HG03520 (cell line): Measurements from ENCODE around the gene TULP1.

Experiments used
- ATAC-seq: cut with Tn5 transposase; IDR thresholded peaks from one replicate; pipeline ENCODE4 v1.9.1; 2021; ENCODE audit warnings: mild to moderate bottlenecking, moderate library complexity; ENCODE audit not compliant: unreplicated experiment

Gene TULP1

DNA sequence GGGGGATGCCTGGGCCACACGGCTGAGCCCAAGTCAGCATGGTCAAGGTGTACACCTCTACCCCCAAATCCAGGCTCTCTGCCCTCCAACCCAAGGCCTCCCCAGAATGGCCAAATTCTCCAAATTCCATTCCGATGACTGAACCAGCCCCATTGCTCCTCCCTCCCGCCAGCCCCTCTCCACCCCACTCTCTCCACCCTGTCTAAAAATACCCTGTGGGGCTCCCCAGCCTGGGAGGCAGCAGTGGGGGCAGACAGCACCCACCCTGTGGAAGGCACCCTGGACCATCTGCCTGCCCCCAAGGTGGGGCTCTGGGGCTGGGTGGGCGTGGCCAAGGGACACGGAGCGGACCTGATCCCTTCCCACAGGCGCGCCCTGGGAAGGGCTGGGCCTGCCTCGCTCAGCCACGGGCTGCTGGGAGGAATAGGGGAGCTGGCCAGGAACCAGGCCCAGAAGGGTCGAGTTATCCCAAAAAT, 27.3 kb downstream of the TULP1 start:
- no peak for ATAC-seq

DNA sequence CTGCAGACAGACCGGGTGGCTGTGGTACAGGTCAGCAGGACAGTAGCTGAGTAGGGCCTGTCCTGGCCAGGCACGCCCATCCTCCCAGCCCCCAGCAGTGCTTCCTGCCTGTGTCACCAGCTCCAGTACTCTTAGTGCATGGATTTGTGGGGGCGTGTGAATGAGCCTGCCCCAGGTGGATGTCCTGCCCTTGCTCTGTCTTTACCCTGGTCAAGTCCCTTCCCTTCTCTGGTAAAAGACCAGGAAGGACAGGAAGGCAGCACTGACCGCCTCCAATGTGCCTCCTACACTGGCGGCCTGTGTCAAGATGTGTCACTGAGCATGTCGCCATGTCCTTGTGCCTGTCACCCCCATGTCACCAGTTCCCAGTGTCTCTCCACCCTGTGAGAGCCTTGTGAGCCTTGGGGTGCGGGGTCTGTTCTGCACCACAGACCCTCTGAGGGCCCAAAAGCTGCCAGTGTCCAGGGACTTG, 27.7 kb downstream of the TULP1 start:
- ATAC-seq: no peak

DNA sequence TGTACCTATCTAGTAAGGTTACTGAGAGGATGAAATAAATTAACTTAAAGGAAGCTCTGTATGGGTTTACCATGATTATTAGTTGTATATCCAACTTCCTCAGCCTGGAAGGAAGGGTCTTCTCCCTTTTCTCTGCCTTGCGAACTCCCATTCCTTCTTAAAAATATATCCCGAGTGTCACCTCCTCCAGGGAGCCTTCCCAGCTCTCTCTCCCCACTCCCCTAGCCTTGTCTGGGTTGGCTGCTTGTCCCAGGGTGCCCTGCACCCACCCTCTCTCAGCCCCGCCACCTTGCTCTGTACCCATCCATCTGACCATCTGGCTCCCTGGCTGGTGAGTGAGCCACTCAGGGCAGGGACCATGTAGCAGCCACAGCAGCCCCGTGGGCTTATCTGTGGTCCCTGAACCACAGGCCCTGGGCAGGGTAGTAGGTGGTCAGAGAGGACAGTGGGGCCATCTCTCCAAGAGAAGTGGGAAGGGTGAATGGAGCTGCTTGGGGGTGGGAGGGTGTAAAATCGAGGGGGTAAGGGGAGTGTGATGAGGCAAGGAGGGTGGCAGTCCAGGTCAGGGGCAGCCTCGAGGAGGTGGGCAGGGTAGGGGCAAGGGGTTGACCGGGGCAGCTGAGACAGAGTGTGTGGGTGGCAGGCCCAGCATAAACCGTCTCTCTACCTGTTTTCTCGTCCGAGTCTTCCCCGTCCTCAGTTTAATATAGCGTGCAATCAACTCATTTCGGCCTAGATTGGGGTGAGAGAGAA, 28.6 kb downstream of the TULP1 start:
- ATAC-seq: no peak

DNA sequence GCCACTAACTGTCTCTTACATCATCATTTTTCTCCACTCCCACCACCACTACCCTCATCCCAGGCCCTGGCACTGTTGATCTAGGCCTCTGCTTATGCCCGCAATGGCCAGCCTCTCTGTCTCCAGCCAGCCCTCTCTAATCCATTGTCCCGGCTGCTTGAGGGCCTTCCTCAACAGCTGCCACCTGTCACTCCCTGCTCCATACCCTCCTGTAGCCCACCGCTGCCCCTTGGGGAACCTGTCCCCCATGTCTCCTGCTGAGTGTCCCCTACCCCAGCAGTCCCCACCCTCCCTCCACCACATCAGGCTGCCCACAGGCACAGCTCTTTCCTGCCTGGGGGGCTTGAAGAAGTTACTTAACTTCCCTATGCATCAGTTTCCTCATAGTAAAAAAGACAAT, 29.2 kb downstream of the TULP1 start:
- ATAC-seq: no peak

DNA sequence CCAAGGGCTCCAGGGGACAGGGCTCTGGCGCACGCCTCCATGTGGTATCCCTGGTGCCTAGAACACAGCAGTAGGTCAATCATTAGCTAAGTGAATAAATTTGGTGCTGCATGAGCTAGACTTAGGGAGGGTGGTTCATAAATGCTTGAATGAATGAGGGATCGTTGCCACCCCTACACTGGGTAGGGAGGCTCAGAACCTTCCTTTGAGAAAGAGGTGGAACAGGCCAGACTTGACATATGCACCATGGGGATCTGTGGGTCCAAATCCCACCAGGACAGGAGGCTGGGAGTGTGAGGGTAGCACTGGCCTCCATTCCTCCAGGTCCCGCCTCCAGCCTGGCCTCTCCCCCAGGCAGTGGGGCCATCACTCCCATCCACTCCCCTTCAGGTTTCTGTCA, 29.6 kb downstream of the TULP1 start:
- ATAC-seq: no peak

DNA sequence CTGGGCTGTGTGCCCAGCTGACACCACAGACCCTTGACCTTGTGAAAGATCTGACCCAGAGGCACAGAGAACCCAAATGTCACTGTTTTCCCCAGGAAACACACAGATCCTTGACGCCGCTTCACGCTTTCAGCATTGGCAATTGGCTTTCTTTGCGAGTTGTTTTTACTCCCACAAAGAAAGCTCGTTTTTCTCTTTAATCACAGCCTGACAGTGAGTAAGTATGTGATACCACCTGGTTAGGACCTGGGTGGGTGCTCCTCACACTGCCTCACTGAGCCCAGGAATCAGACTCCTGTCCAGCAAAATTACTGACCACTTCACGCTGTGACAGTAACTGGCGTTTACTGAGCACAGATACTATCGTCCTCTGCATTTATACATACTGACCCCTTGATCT, 31.5 kb downstream of the TULP1 start:
- ATAC-seq: no peak

DNA sequence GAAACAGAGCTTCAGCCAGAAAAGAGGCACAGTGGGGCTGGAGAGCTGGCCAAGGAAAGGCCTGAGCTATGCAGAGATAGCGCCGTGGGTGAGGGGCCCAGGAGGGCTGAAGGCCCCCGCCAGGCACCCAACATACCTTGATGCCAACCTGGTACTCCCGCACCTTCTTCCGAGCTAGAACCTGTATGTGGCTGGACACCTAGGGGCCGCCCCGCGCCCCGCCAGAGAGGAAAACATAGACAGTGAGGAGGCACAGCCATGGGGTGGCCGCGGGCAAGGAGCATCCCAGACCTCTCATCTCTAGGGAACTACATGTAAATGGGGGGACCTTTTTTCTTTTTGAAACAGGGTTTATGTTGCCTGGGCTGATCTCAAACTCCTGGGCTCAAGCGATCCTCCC, 32.5 kb downstream of the TULP1 start:
- no peak for ATAC-seq

DNA sequence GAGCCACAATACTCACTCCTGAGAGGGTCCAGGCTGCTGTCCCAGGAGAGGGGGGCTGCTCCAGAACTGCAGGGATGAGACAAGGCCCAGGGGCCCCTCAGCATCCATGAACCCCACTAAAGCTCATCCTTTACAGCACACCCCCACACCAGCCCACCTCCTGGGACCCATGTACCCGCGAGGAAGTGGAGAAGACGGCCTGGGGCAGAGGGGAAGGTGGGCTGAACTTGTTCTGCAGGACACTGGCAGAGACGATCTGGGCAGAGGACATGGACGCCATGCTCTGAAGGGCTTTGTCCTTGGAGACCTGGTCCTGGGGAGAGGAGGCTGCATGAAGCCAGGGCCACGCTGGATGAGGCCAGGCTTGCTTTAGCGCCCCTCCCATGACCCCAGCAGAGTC, 34.4 kb downstream of the TULP1 start:
- ATAC-seq: no peak

DNA sequence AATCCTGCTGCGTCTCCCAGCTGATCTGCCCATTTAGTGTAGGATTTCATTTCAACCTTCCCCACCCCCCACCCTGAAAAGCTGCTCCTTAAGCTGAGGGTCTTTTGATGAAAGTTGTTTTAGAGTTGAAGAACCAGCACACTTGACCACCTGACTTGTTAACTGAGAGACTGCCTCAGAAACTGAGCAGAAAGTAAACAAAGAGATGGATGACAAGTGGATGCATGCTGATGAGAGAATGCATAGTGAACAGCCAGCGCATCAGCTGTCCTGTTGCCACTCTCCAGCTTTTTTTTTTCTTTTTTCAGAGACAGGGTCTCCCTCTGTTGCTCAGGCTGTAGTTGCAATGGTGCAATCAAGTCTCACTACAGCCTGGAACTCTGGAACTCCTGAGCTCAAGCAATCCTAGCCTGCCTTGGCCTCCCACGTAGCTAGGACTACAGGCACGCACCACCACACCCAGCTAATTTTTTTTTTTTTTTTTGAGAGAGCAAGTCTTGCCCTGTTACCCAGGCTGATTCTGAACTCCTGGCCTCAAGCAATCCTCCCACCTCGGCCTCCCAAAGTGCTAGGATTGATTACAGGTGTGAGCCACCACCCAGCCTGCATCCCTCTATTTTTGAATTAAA, 35.0 kb downstream of the TULP1 start:
- no peak for ATAC-seq

DNA sequence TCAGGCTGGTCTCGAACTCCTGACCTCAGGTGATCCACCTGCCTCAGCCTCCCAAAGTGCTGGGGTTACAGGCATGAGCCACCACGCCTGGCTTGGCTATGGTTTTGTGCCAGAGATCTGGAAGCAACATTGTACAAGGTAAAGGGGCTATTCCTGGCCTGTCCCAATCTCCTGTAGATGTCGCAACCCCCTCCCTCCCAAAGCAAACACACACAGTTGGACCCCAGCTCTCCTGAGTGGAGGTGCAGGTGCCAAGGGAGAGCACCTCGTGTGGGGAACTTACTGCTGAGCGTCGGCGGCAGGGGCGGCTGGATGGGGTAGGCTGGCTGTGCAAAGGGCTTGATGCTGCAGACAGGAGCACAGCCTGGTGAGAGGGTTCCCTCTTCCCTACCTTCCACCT, 35.7 kb downstream of the TULP1 start:
- ATAC-seq: no peak

DNA sequence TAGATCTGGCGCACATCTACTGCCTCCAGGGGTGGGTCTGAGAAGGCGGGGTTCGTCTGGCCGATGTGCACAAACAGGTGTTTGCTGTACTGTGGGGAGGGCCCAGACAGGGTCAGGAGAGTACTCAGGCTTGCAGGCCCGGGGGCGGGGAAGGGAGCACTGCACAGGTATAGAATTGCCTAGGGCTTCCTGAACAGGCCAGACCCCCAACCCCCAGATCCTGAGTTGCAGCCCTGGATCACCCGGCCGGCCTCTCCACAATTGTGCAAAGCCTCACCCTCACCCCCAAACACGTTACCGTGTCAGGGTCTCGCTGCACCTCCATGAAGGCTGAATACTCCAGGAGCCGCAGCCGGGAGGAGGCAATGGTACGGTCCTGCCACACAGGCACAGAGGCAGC, 36.7 kb downstream of the TULP1 start:
- ATAC-seq: no peak

DNA sequence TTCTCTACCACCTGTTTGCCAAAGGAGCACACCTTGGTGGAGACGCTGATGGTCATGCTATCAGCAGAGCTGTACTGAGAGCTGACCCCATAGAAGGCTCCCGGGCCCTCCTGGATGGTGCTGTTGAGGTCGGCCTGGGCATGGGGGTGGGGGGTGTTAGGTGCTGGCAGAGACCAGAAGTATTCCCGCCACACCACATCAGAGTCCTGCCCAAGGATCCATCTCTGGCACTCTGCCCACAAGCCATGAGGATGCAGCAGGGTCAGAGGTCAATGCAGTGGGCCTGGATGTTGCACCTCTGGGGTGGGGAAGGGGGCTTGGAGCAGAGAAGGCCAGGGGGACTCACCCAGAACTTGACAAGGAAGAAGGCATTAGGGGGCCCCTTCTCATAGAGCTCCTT, 37.1 kb downstream of the TULP1 start:
- ATAC-seq: no peak

DNA sequence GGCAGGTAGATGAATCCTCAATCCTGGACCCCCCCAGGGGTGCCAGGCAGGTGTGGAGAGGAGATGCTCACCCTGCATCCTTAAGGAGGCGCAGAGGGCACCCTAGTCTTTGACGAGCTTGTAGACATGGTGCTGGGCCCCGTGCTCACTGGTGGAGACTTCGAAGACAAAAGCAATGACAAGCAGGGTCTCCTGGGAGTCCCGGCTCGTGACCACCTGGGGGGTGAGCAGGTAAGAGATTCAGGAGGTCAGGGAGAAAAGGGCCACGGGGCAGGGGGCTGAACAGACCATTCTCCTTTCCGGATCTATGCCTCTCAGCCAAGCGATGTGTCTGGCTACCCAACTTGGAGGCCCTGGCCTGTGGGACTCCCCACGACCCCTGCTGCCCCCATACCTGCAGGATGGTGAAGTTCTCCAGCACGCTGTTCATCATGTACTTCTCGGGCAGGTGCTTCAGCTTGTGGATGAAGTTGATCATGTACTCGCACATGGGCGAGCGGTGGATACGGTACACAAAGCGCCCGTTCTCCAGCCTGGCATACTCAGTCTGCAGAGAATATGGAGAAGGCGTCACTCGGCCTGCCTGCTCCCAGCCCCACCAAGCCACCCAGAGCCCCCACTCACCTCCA, 37.6 kb downstream of the TULP1 start:
- no peak for ATAC-seq

DNA sequence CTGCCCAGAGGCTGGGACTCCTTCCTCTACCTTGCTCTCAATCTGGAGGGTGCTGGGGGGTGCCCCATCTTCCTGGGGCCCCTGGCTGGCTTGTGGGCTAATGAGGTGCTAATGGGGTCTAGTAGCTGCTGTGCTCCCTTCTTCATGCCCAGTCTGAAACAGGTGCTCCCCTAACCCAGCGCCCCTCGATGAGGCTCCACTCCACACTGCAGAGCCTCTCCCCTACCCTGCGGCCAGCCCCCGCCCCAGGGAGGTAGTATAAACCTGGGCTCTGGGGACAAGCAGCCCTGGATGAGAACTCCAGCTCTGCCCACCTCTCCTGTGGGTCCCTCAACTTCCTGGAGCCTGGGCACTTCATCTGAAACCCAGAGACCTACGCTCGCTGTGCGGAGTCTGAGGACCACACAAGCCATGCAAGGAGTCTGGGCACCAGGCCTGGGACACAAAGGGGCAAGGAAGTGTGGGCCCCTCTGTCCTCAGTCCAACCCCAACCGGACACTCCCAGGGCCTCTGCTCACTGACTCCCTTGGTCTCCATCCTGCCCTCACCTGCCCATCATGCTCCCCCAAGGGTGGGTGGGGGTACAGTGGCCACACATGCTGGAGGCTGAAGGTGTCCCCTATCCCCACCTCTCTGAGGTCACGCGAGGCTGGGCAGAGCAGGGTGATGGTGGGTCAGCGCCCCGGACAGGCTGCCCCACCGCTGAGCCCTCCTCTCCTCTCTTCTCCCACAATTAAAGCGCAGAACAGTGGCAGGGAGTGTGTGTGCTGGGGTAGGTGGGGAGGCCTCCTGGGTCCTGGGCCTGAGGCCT, 38.4 kb downstream of the TULP1 start:
- no peak for ATAC-seq

DNA sequence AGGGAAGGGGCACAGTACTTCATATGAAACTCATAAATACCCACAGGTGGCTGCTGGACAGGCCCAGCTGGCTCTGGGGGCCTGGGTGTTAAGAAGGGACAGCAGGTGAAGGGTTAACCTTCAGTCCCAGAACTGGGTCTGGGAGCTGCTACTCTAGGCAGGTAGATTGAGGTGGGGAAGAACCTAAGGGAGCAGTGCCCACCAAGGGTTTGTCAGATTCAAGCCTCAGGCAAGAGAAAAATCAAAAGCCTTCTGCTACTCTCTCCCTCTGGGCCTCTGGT, 38.9 kb downstream of the TULP1 start:
- ATAC-seq: no peak

DNA sequence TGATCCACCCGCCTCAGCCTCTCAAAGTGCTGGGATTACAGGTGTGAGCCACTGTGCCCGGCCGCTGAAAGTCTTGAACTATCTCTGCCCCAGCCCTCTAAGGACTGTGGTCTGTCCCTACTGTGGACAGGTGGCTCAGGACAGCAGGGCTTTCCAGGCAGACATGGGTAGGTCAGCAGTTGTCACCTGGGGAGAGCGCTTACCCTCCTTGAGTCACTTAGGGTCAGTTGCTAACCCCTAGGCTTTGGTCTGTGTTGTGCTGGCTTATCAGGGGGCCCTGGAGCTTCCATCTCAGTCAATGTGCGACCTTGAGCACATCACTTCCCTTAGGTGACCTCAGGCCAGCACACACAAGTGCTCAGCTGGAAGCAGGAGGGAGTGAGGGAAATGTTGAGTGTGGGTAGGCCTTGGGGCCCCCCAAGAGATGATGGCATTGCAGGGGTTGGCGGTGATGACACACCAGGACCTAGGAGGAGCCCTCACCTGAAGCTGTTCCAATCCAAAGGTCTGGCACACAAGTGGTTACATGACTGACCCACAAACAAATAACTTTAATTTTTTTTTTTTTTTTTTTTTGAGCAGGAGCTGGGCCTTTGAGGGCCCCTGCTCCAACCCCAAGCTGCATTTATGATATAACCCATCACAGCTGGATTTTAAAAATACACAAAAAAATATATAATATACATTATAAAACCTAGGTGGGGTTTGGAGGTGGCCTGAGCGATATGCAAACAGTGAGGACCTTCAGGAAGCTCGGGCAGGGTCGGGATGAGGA, 39.4 kb downstream of the TULP1 start:
- no peak for ATAC-seq

DNA sequence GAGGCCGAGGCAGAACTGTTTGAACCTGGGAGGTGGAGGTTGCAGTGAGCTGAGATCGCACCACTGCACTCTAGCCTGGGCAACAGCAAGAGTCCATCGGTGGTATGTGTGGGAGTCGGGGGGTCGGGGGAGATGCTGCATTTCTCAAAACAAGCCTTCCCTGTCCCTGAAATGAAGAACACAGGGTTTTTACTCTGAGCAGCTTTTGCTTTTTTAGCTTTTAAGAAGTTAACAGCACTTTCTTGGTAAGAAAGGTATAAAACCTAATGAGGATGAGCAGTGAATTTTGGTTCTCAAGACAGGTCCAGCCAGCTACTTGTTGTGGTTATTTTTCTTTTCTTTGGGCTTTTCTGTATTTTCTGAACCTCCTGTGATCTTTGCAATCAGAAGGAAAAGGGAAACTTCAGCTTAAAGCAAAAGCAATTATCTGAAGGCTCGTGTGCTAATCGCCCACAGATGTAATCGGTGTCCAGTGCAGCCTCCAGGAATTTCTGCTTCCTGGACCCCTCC, 40.8 kb downstream of the TULP1 start:
- no peak for ATAC-seq

DNA sequence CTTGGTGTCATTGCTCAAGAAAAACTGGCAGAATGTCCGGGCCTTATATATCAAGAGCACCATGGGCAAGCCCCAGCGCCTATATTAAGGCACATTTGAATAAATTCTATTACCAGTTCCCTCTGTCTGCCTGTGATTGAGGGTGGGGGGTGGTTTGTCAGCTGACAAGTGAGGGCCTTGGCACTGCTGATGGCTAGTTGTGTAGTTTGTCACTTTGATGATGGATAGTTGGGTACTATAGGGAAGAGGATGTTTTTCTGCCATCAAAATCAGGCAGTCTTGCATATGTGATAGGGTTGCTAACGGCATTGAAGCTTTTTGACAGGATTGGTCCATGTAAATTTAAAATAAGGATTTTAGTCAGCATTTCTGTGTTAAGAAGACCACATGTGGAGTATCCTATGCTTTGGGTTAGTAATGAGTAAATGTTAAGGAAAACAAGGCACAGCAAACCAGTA, 42.0 kb downstream of the TULP1 start:
- ATAC-seq: no peak

DNA sequence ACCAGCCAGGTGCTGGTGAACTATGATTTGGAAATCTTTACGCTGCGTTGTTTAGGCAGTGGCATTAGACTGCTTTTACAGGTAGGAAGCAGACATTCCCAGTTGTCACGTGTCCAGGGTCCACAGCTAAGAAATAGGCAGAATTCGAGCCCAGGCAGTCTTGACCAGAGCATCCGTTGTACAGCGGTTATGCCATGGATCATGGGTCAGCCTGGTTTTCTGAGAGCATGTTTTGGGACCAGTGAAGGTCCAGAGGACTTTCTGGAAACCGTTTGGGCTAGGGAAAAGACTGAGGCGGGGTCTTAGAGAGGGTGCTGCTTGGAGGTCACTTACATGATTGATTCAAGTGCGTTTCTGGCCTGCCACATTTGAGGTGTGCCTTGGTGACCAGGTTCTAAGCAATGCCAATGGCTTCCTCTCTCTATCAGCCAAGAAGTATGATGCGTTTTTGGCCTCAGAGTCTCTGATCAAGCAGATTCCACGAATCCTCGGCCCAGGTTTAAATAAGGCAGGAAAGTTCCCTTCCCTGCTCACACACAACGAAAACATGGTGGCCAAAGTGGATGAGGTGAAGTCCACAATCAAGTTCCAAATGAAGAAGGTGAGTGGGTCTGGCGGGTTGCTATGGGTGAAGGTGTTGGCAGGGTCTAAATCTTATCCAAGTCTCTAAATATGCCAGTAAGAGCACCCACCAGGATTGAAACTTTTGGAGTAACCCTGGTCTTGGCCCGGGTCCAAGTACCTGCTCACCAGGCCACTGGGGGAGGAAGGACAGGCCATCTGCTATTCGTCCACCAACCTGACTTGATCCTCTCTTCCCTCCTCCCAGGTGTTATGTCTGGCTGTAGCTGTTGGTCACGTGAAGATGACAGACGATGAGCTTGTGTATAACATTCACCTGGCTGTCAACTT, 42.7 kb downstream of the TULP1 start:
- ATAC-seq: no peak
